HG03460 (cell line): Measurements from ENCODE around the gene LYG1.
"Not testable (repeated sequence)": the region's sequence is repeated elsewhere in the genome, so short reads cannot be mapped to it uniquely, and the experiment has no call there.

Experiments
- ATAC-seq: cut with Tn5 transposase; IDR thresholded peaks from one replicate; pipeline ENCODE4 v1.9.1; 2021; ENCODE audit not compliant: unreplicated experiment

Gene LYG1

DNA sequence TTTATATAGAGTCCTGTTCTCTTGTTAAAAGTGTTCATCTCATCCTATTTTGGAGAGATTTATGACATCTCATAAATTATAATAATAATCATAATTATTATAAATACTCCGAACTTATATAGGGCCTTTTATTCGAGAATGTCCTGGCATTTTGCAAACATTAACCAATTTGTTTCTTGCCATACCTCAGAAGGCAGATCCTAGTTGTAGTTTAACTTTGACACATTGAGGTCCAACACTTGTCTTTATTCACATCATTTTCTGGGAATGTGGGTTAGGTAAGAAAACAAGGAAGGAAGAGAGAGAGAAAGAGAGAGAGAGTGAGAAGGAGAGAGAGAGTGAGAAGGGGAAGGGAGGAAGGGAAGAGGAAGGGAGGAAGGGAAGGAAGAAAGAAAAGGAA, at the start of gene LYG1:
Gene LYG1, minus strand, starts transcription at position 101 of the 400 bp plus-strand sequence. CDS start 5,527 bp downstream, outside the sequence.
- ATAC-seq = not testable (repeated sequence)

DNA sequence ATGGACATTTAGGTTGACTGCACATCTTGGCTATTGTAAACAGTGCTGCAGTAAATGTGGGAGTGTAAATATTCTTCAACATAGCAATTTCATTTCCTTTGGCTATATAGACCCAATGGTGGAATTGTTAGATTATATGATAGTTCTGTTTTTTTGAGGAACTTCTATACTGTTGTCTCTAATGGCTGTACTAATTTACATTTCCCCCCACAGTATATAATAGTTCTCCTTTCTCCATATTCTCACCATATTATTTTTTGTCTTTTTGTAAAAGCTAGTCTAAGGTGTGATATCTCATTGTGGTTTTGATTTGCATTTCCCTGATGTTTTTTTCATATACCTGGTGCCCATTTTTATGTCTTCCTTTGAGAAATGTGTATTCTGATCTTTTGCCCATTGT, 49.2 kb upstream of the LYG1 start:
- no peak for ATAC-seq

DNA sequence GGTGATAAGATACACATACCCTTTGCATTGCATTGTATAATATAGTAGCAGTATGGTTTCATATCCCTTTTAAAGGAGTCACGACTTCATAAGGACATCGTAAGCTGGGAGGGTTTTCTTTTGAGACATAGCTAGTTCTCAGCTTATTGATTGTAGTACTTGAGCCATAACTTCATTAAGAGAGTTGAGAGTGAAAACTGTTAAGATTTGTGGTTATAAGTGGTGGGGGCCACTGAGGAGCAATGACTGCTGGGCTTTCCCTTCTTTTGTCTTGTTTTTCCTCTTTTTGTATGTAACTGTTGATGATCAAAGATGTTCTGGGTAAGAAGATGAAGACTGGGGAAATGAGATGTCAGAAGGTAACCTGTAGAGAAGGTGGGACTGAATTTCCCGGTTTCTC, 47.2 kb upstream of the LYG1 start:
- peak; percentile 74 for ATAC-seq

DNA sequence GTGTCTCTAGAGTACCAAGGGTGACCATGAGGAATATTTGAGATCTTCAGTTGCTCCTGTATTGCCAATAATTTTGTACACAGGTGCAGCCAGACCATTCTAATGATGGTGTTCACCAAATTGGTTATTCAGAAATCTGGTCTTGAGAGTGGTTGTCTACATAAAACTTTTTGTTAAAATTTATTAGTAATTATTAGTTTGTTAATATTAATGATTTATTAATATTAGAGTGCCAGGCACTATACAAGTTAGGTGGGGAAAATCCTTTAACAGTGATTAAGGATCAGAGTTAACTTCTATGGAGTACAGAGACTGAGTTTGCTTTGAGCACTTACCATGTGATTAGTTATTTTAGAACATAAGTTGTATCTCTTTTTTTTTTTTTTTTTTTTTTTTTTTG, 45.2 kb upstream of the LYG1 start:
- no peak for ATAC-seq

DNA sequence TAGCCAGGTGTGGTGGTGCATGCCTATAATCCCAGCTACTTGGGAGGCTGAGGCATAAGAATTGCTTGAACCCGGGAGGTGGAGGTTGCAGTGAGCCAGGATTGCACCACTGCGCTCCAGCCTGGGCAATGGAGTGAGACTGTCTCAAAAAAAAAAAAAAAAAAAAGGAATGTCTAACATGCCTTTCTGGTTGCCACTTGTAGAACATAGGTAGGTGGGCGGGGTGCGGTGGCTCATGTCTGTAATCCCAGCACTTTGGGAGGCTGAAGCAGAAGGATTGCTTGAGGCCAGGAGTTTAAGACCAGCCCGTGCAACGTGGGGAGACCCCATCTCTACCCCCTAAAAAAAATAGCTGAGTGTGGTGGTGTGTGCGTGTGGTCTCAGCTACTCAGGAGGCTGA, 44.4 kb upstream of the LYG1 start:
- ATAC-seq = not testable (repeated sequence)

DNA sequence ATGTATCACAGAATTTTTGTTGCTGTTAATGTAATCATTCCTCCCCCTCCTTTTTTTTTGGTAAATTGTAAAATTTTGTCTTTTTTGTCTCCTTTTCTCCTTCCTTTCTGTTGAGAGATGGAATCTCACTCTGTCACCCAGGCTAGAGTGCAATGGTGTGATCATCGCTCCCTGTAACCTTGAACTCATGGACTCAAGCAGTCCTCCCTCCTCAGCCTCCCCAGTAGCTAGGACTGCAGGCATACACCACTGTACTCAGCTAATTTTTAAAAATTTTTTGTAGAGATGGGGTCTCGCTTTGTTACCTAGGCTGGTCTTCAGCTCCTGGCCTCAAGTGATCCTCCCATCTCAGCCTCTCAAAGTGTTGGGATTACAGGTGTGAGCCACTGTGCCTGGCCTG, 41.5 kb upstream of the LYG1 start:
- ATAC-seq = no peak

DNA sequence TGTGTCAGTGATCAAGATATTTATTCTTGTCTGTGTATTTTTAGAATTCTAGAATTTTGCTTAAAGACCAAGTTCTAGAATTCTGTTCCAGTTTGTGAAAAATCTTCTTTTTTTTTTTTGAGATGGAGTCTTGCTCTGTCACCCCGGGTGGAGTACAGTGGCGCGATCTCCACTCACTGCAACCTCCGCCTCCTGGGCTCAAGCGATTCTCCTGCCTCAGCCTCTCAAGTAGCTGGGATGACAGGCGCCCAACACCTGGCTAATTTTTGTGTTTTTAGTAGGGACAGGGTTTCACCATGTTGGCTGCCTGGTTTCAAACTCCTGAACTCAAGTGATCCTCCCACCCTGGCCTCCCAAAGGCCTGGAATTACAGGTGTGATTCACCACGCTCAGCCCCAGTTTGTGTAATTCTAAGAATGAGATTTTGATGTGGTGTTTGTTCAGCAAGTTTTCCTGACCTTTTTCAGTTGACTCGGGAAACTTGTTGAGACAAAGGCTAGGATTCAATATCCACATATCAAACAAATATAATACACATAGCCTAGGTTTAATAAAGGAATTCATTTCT, 39.8 kb upstream of the LYG1 start:
- no peak for ATAC-seq

DNA sequence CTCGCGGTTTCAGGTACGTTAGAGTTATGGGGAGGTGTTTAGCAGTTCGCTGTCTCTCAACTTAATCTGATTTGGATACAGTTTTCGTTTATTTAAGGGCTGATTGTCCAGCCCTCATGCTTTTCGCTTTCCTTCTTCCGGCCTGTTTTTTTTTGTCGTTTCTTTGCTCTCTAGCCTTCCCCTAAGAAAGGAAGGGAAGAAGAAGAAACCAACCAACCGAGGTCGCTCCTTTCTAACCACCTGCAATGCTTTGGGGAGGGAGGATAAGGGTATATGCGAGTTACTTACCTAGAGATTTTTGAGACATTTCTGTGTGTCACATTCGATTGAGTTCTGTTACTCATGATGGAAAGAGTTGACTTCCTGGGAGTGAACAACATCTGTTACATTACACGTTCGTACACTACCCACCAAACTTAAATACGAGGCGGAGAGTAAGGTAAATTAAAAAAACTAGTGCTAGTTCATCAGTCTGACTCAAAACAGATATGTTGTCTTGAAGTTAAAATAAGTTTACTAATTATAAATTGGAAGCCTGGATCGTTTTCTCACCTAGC, 37.1 kb upstream of the LYG1 start:
- no peak for ATAC-seq

DNA sequence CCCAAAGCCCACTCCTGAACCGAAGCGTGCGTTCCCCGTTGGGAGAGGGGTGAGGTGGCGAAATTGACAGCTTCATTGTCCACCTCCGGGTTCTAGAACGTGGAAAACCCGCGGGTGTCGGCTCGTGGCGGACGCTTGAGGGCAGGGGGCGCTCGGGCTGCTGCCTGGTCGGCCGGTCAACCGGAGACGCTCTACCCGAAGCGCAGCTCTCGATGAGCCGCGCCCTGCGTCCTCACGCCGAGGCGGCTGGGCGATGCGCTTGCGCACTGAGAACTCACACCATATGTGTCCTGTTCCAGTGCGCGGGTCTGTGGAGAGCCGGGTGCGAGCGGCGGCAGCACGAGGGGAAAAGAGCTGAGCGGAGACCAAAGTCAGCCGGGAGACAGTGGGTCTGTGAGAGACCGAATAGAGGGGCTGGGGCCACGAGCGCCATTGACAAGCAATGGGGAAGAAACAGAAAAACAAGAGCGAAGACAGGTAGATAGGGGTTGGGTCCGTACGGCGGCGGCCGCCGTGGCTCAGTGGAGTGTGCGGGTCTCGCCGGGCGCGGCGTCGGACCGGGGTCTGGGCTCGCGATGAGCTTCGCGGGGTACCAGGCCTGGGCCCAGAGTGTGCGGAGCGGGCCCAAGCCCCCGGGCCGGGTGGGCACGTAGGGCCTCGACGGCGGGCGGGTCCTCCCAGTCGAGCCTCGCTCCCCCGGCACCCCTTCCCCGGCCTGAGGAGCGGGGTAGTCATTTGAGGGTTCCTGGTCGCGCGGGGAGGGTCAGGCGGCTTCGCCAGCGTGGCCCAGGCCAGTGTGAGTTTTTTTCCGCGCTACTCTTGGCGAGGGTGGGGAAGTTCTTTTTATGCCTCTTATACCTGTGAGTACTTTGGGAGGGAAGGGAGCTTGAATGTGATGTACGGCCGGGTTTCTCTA, 36.4 kb upstream of the LYG1 start, which contains the start of gene EIF5B:
Gene EIF5B, plus strand, starts transcription at position 277 of the 916 bp plus-strand sequence. Its CDS starts 166 bp downstream, at position 443.
- peak; percentile 57 for ATAC-seq

DNA sequence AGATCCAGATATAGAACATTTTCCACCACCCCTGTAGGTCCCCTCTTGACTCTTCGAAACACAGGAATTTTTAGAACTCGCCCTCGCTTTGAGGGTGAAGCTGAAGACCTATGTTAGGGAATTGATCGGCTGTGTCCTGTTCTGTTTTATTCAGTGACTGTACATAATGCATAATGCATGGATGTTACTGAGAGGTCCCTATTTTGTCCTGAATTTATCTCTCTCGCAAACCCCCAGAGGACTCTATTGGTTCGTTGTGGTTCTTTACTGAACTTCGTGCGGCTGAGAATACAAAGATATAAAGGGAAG, 35.8 kb upstream of the LYG1 start:
- peak; percentile 2 for ATAC-seq

DNA sequence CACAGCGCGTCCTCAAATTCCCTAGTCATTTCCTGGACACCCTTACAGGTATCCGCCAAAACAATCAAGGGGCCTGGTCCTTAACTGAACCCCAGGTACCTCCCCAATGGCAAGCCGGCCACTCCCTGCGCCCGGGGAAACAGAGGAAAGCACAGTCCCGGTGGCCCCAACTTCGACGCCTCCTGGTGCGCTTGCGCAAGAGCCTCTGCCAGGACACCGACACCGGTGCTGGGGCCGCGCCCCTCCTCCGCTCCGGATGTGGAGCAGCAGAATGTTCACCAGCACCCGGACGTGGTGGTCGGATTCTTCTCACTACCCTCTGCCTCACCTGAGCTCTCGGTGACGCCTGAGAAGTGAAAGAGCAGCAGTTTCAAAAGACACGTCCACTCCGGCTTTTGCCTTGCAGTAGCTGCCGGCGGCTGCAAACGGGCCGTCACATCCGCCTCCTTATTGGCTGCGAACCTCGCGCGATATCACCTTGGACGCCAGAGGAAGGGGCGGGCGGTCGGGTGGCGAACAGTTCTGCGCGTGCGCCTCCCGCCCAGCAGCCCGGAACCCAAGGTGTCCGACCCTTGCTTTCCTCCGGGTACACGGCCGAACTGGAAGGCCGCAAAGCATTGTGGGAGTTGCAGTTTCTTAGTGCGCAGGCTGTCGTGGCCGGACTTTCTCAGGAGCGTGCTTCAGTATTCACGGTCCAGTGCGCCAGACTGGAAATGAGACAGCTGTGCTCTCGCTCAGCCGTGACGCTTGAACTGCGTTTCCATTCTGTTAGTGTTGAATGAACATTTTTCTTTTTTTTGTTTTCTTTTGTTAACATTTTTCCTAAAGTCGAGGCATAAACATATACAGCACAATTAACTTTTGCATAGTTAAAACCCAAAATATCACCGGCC, 35.2 kb upstream of the LYG1 start, which contains the start of gene TXNDC9:
Gene TXNDC9, minus strand, starts transcription at position 423 of the 893 bp plus-strand sequence. CDS start 3,123 bp downstream, outside the sequence.
- peak; percentile 66 for ATAC-seq

DNA sequence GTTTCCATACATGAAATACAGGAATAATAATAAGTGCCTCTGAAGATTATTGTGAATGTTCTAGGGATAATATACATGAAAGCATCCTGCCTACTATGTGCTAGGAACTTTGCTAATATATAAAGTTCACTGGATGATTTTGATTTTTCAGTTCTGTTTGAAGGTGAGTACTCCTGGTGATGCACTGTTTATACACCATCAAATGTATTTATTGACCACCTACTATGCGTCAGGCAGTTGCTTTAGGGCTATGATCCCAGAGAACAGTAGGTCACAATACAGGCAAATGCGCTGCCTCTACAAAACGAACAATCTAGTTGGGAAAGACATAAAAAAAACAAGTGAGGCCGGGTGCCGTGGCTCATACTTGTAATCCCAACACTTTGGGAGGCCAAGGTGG, 24.4 kb upstream of the LYG1 start:
- no peak for ATAC-seq

DNA sequence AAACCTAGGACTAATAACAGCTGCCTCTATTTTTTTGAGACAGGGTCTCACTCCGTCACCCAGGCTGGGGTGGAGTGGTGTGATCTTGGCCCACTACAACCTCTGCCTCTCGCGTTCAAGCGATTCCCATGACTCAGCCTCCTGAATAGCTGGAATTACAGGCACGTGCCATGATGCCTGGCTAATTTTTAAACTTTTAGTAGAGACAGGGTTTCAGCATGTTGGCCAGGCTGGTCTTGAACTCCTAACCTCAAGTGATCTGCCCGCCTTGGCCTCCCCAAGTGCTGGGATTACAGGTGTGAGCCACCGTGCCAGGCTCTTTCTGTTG, 16.8 kb upstream of the LYG1 start:
- not testable (repeated sequence) for ATAC-seq

DNA sequence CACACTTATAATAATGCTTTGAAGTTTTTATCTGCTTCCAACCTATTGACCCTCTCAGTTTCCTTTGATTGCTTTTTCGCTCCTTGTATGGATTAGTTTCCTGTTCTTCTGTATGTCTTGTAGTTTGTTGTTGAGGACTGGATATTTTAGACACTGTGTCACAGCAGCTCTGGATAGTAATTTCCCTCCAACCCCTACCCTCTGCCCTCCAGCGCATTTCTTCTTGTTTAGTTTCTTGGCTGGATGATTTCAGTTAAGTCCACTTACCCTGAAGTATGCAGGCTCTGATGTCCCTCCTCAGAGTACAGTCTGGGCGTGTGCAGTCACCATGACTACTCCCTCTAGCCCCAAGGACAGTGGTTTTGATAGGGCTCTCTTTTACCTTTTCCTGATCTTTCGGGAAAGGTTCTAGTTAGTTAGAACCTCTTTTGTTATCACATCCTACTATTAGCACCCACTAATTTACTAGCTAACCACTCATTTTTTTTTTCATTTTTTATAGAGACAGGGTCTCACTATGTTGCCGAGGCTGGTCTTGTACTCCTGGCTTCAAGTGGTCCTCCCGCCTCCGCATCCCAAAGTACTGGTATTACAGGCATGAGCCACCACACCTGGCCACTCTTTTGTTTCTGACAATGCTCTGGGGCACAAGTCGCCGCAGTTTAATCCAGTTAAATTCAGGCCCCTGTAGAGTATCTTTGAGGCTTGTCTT, 16.3 kb upstream of the LYG1 start:
- ATAC-seq = no peak

DNA sequence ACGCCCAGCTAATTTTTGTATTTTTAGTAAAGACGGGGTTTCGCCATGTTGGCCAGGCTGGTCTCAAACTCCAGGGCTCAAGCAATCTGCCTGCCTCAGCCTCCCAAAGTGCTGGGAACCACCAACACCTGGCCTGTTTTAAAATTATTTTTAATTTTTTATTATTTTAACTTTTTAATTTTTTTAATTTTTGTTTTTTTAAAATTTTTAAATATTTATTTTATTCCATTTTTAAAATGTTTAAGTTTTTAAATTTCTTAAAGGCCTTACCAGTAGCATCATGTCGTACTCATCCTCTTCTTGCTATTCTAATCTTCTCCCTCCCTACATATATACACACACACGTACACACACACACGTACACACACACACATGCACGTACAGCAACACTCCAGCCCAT, 1.4 kb downstream of the LYG1 start:
- ATAC-seq = no peak

DNA sequence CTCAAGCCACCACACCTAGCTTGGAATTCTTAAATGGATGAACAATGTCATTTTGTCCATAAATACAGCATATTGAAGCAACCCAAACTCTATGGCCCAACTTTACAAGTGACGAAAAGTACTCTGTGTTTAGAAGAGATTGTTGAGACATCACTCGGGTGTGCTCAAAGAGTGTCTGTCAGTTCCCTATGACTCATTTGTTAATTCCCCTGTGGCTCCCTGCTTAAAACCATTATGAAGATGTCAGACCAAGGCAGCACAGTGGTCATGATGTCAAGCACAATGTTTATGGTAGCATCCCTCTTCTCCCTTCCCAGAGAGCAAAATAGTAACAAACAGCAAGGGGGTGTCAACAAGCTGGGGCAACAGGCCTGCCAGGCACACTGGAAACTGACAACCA, 3.0 kb downstream of the LYG1 start:
- ATAC-seq = no peak

DNA sequence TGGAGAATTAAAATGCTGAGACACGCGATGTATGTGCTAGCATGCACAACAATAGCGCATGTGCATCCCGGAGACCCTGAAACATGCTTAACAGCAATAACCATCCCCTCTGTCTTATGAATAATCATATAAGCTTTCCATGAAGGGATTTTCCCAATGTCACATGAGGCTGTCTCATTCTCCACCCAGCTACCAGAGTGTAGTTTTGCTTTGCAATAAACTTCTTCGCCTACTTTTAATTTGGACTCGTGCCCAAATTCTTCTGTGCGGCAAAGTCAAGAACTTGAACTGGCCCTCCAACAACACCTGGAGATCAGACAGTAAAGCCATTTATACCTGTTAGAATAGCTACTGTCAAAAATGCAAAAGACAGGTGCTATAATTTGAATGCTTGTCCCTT, 15.5 kb downstream of the LYG1 start:
- no peak for ATAC-seq

DNA sequence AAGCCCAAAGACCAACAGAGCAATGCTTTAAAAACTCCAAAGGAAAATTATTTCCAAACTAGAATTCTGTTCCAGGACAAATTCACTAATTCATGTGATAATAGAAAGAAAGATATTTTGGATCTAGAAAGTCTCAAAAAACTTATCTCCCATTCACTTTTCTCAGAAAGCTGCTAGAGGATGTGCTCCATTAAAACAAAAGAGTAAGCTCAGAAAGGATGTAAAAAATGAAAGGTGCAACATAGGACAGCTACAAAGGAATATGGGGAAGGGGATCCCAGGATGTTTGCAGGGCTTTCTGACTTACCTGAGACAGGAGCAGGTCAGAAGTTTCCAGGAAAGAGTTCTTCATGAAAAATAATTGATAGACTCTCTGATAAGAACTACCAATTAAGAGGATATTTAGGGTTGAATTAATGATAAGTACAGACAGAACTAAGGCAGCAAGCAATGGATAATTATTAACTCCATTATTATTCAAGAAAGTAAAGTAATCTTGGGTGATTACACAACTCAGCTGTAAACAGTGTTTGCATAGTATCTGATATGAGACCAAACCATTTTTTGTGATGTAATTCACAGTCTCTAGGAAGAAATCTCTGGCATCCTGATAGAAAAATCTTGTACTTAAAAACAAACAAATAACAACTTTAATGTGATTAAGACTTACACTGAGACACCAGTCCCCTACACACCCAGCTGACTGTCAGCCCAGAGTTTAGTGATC, 20.9 kb downstream of the LYG1 start:
- no peak for ATAC-seq

DNA sequence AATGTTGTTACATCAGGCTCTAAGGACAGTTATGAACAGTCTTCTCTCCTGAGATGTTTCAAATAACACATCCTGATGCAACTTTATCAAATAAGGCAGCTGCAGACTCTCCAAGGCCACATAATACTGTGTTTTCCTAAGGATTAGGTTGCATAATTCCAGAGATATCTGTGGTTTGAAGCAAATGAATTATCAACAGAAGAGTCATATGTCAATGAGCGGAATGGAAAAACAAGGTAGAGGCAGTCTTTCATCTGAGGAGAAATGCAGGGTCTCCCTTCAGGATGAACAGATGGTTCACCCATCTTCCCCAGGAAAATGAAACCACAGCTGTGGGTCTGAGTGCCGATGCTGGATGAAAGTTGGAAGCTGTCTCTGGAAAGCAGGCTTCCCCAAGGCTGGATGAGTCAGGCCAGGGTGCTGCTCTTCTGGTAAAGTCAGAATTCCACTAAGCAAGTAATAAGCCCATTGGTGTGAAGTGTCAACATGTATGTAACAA, 22.2 kb downstream of the LYG1 start:
- ATAC-seq = no peak
